DLD1 (cell line): ENCODE data around the gene DLEC1.

Experiments used
- in situ Hi-C: cut with HindIII; loops from 2 replicates; pipeline ENCODE4 v1.10.0; 2017; ENCODE audit warnings: low sequenced_read_pairs

Gene DLEC1

DNA sequence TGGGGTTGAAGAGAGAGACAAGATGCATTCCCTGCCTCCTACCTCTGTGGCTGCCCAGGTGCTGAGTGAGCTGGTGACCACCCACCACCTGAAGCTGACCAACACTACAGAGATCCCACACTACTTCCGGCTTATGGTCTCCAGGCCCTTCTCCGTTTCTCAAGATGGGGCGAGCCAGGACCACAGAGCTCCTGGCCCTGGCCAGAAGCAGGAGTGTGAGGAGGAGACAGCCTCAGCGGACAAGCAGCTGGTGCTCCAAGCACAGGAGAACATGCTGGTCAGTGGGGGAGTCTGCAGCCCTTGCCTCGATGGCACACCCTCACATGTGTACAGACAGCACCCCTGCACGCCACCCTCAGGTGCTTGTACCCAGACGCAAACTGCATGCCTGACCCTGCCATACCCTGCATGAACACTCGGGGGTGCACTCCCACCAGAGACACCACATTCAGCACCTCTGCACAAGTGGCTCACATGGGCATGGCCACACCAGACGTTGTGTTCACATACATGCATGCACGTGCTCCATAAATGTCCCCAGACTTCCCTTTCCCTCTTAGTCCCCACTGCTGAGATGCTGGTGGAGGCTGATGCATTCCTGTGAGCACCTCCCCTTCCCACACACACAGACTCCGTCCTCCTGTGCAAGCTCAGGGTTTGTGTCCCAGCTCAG, 78.9 kb downstream of the DLEC1 start:
- in situ Hi-C loops, result no loop called here

DNA sequence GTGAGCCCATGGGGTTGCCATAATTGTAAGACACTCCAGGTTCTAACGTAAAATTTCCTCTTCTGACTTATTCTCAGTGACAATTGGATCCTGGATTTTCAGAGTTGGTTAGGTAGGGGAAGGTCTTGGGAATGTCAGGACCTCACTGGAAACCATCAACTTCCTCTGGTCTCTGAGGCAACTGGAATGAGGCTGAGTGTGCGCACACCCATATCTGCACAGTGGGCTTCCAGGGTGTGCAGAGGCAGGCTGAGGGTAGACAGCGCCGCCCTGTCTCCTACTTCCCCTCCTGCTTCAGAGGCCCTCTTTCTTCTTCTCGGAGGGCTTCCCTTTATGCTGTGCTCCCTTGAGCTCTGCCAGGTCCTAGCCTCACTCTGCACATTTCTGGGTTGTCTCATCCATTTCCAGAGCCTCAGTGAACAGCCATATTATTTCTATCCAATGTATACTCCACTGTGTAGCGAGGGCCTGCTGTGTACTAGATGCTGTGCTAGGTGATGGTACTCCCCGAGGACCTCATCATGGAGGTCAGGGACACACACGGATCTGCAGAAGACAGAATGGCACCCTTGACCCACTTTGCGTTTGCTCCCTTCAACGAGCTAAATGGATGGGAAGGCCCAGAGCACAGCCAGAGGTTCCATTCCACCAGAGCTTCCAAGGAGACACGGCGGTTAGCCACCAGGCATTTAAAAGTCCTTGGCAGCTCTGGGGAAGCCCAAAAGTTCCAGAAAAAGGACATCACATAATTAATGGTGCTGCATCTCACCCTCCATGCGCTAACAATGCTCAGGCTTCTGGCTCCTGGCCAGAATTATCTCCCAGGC, 79.6 kb downstream of the DLEC1 start:
- in situ Hi-C loops, result no loop called here

DNA sequence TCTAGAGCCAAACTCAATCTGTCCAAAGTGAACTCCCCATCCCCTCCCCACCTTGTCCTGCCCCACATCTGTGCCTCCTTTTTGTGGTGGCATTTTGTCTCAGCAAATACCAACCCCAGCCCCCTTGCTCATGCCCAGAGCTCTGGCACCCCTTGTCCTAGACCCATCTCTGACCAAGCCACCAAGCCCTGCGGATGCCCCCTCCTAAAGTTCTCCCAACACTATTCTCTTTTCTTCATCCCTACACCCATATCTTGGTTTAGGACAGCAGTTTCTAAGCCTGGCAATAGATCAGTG, 80.2 kb downstream of the DLEC1 start:
- in situ Hi-C loops, result no loop called here

DNA sequence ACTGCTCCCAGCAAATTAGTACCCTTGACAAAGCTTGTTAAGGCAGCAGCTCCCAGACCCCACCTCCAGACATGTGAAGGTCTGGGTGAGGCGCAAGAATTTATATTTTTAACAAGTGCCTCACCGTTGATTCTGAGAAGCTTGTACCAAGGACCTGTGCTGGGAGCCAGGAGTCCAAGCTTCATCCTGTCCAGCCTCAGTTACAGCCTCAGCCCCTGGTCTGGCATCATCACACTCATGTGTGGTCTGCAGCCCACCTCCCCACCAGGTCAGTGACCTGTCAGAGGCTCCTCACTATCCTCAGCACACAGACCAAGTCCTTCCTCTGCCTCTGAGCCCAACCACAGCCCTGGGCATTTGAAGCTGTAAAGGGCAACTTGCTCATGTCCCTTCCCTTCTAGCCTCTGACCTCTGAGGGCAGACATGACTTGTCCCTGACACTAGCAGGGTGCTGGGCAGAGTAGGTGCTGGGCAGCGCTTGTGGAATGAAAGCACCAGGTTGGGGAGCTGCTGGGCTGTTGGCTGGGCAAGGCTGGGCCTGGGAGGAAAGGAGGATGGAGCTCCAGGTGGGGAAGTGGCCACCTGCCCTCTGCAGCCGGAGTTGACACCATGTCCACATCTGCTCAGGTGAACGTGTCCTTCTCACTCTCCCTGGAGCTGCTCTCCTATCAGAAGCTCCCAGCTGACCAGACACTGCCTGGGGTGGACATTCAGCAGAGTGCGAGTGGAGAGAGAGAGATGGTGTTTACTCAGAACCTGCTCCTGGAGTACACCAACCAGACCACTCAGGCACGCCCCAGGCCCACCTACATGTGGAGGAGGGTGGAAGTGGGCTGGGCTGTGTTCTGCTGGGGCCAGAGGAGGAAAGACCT, 81.0 kb downstream of the DLEC1 start:
- in situ Hi-C loops, result no loop called here

- in situ Hi-C loops, result no loop called here
Measured at GRCh38 chr3:38120693-38121450, 81.9 kb downstream of the DLEC1 start.

DNA sequence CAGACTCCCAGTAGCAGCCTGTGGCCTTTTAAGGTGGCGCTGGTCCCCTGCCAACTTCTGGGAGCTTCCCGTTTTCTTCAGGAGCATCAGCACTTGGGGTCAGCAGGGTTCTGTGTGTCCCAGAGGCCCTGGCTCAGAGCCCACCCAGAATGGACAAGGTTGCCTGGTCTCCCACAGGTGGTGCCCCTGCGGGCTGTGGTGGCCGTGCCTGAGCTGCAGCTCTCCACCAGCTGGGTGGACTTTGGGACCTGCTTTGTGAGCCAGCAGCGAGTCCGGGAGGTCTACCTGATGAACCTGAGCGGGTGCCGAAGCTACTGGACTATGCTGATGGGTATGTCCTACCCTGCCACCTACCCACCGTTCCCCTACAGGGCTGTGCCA, 82.4 kb downstream of the DLEC1 start:
- in situ Hi-C loops, result no loop called here

GRCh38 chr3:38121832-38122461, 82.9 kb downstream of the DLEC1 start:
- in situ Hi-C loops, result no loop called here

GRCh38 chr3:38122712-38123290, 83.8 kb downstream of the DLEC1 start:
- in situ Hi-C loops, result no loop called here

DNA sequence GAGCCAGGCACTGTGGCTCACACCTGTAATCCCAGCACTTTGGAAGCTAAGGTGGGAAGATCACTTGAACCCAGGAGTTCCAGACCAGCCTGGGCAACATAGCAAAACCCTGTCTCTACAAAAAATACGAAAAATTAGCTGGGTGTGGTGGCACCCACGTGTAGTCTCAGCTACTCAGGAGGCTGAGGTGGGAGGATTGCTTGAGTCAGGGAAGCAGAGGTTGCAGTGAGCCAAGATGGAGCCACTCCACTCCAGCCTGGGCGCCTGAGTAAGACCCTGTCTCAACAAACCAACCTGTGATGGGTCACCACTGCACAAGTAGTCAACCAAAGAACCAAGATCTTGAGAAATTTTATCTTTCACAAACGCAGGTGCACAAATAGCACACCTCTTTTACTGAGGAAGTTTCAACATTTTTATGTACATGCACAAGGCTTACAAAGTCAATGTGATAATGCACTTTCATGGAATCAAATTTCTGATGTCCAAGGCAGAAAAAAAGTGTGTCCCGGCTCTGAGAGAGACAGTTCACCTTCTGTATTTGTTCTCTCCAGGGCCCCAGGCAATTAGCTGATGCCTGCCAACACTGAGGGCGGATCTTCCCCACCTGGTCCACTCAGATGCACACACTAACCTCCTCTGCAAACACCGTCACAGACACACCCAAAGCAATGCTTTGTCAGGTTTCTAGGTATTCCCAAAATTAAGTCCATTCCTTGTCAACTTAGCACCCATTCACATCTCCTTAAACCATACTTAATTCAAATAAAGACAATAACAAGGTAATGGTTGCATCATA, 85.5 kb downstream of the DLEC1 start:
- in situ Hi-C loops, result no loop called here

- in situ Hi-C loops, result no loop called here
Measured at GRCh38 chr3:38125305-38126120, 86.5 kb downstream of the DLEC1 start.

- in situ Hi-C loops, result no loop called here
Measured at GRCh38 chr3:38126121-38126892, 87.3 kb downstream of the DLEC1 start.

DNA sequence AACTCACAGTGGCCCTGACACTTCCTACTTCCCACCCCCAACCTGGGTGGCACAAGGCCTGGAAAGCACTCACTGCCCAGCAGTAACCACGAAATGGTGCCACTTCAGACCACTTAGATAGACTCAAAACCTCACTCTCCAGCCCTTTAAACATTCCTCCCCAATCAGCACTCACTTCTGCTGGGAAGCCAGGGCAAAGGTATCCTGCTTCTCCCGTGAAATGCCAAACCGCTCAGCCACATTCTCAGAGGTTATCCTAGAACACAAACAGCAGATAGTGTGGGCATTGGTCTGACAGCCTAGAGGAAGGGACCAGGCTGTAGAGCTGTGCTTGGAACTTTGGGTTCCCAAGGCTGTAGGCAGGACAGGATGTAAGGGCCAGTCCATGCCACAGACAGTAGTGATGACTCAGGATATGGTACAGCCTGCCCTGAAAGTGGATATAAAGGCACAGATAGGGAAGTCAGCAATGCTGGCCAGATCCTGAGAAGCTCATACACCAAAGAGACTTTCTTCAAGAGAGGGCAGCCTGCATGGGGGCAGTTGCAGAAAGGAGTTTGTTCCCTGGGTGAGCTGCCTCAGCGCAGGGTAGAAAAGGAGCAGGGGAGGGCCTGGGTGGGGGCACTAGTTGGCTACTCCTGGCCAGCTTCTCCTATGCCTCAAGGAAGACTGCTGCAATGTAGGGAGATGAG, 88.7 kb downstream of the DLEC1 start:
- in situ Hi-C loops, result no loop called here

DNA sequence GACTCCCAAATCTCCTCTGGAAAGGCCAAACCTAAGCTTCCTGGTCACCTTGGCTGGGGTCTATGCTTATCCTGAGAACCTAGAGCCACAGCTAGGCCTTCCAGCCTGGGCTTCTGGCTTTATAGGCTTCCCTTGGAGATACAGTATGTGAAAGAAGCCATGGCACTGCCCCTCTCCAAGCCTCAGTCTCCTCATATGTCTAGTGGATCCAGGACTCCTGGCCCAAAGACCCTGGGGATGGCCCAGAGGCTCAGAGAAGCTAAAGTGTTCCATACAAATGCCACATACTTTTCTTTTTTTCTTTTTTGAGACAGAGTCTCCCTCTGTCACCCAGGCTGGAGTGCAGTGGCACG, 89.3 kb downstream of the DLEC1 start:
- in situ Hi-C loops, result no loop called here

DNA sequence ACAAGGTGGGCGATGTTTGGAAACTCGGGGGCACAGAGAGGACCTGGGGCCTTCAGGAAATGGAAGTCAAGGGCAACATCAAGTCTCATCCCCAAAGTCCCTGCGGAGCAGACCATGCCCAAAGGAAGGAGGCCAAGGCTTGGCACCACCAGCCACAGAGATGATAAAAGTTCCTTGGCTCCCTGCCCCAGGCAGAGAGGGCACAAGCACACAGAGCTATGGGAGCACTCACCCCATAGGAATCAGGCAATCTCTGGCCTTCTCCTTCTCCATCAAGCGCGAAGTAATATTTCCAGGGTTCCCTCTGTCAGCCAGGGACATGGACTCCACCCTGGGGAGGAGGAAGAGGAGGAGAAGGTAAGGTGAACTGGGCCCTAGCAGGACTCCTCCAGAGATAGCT, 90.0 kb downstream of the DLEC1 start:
- in situ Hi-C loops, result no loop called here

DNA sequence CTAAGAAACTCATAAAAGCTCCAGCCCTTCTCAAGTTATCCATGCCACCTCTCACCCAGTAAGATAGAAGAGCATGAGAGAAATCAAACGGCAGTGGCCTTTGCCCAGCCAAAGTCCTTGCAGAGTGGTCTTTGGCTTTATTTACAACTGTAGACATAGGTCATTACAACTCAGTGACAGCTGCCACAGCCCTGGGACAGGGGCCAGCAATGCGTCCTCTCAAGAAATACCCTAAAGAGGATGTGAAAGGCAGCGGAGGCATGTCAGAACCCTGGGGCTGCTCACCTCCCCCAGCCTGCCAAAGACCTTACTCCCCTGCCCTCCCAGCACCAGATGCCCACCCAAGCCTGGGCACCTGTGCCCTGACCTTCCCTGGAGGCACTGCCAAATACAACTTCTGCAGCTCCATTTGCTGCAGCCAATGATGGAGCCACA, 91.6 kb downstream of the DLEC1 start:
- in situ Hi-C loops, result no loop called here

DNA sequence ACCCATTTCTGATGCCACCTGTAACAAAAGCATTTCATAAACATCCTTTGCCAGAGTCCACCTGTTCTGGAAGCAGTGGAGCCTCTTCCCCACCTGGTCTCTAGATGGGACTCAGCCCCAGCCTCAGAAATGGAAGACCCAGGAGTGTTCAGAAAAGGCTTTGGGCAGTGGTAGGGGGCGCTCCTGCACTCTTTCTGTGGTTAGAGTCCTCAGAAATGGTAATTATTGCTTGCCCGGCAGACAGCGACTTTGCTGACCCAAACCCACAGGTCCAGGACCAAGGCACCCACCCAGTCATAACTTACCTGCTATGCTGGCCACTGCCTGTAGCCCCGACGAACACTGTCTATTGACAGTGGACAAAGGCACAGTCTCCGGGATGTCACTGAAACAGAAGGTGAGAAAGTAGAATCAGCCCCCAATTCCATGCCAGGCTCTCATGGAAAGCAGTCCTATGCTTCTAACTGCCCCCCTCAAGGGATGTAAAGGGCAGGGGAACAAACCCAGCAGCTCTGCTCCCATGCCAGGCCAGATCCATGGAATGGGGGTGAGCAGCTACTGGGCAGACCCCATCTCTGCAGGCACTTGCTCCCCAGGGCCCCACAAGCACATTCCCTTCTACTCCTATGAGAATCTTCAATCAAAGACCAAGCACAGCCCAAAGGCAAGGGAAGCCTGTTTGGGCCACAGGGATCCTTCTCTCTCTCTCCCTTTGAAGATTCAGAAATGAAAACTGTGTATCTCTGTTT, 92.8 kb downstream of the DLEC1 start:
- in situ Hi-C loops, result no loop called here

DNA sequence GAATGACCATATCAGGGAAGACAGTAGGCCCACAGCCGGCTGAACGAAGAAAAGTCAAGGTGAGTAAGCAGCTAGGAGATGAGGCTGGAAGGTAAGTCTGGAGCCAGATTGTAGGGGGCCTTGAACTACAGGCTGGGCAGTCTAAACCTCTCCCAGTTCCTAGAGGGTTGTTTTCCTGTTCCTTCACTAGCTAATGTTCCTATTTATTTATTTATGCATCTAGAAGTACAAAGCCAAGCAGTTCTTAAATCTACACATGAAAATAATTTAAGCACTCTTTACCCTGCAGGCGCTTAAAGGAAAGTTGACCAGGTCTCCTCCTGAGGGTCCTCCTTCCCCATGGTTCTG, 94.2 kb downstream of the DLEC1 start:
- in situ Hi-C loops, result no loop called here
